Endodermal cell (in vitro differentiated cells): ENCODE data around the gene MRPL40. TPM values are rescaled to one million over a fixed set of nuclear protein-coding genes. Genes with fewer than 3 reads are reported as not detected.
A peak's percentile ranks its signal among the peaks of the same experiment; 100 is the strongest.

Experiments
- DNase-seq: peaks from one replicate; pipeline ENCODE4 v3.0.0-alpha.2; 2017
- H3K27ac ChIP-seq: 2 replicates; pipeline ENCODE4 v1.5.1; 2013; ENCODE audit warnings: mild to moderate bottlenecking, low read depth, low read length, moderate library complexity
- H3K27me3 ChIP-seq: 2 replicates; pipeline ENCODE4 v1.6.1; 2013; ENCODE audit warnings: mild to moderate bottlenecking, low read length, moderate library complexity; ENCODE audit not compliant: insufficient read depth, control insufficient read depth, poor library complexity, severe bottlenecking
- H3K36me3 ChIP-seq: 2 replicates; pipeline ENCODE4 v1.7.0; 2013; ENCODE audit warnings: mild to moderate bottlenecking, low read length, moderate library complexity; ENCODE audit not compliant: control insufficient read depth, insufficient read depth
- H3K4me1 ChIP-seq: one replicate; pipeline ENCODE4 v1.7.0; 2013; ENCODE audit warnings: low read length; ENCODE audit not compliant: control insufficient read depth, insufficient read depth
- H3K4me3 ChIP-seq: 2 replicates; pipeline ENCODE4 v1.5.1; 2013; ENCODE audit warnings: mild to moderate bottlenecking, low read length, moderate library complexity
- H3K9ac ChIP-seq: 2 replicates; pipeline ENCODE4 v1.6.1; 2013; ENCODE audit warnings: mild to moderate bottlenecking, low read length, moderate library complexity; ENCODE audit not compliant: poor library complexity, severe bottlenecking; ENCODE audit errors: extremely low read depth
- H3K9me3 ChIP-seq: 2 replicates; pipeline ENCODE4 v1.6.1; 2013; ENCODE audit warnings: mild to moderate bottlenecking, low read length, moderate library complexity; ENCODE audit not compliant: control insufficient read depth
- H3K27ac Mint-ChIP-seq: 2 replicates; pipeline ENCODE4 v1.8.0; 2020; ENCODE audit warnings: mixed read lengths
- H3K27me3 Mint-ChIP-seq: 2 replicates; pipeline ENCODE4 v1.8.0; 2021; ENCODE audit warnings: mild to moderate bottlenecking, mixed read lengths; ENCODE audit not compliant: insufficient read depth
- H3K36me3 Mint-ChIP-seq: 2 replicates; pipeline ENCODE4 v1.8.0; 2020; ENCODE audit warnings: low read depth, mixed read lengths
- H3K4me1 Mint-ChIP-seq: 2 replicates; pipeline ENCODE4 v1.8.0; 2020; ENCODE audit warnings: mixed read lengths
- H3K4me3 Mint-ChIP-seq: 2 replicates; pipeline ENCODE4 v1.8.0; 2020; ENCODE audit warnings: mild to moderate bottlenecking, moderate library complexity, mixed read lengths
- H3K9me3 Mint-ChIP-seq: 2 replicates; pipeline ENCODE4 v1.8.0; 2020; ENCODE audit warnings: mild to moderate bottlenecking, mixed read lengths
- CTCF ChIP-seq: fragments of 200-600 bp; sonication (generic); conservative IDR thresholded peaks from 2 replicates; pipeline ENCODE4 v1.5.0; 2021; ENCODE audit warnings: antibody characterized with exemption, mild to moderate bottlenecking
- WGBS, 2 experiments: methylation state at CpG; one replicate each; pipeline versions ENCODE4 v1.1.5 to v1.1.7; 2013; ENCODE audit warnings: missing lambda C conversion rate in 2 of 2, mixed read lengths in 1 of 2; ENCODE audit not compliant: insufficient coverage in 1 of 2, insufficient read length in 1 of 2; 5-methylcytosine and 5-hydroxymethylcytosine counted together
- total RNA-seq, 2 donors: library from RNA; stranded (reverse); fragmentation: NEBNext Ultra II Directional in 1 of 2; extraction: Animal tissue kit (Norgen Biotek cat#: 25700) in 1 of 2; gene quantifications; 2 replicates in 1 of 2; 3 replicates in 1 of 2; pipeline ENCODE4 v1.2.1, GENCODE V29; 2021

Gene MRPL40
- total RNA-seq, 2 donors from 2014 or later = 20.3 to 26.5 TPM

DNA sequence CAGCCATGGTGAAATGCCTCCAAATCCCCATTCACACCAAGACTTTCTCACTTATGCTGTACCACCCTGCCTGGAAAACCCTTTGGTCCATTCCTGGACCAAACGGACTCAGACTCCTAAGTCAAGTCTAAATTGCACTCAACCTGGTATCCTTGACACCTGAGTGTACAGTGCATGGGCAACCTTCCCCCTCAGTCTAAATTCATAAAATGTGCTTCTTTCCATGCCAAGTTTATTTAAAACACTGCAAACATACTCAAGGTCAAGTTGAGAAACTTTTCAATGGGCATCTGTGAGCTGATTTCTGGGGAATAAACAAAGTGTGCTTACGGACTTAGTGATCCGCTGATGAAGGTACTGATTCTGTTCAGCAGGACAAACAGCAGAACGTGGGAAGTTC is 27.2 kb upstream of the MRPL40 start:
- Histone ChIP-seq H3K27ac (no peak overlapping the region), H3K36me3 (peaks cover 86% of the 10 kb centered on the region), H3K4me1 (no peaks in the 10 kb centered on the region), H3K4me3 (no peak overlapping the region), H3K9me3 (no peaks in the 10 kb centered on the region), H3K9ac (no peak overlapping the region), H3K27me3 (no peaks in the 10 kb centered on the region)
- no peak for TF ChIP-seq CTCF
- WGBS, 2 experiments = 83 to 95% methylated on average over 1 to 4 of the region's 4 CpGs
- H3K9me3 Mint-ChIP-seq = no peaks in the 10 kb centered on the region
- DNase-seq = no peak
- no peaks in the 10 kb centered on the region for H3K4me1 Mint-ChIP-seq
- H3K27ac Mint-ChIP-seq = no peak overlapping the region
- peaks cover 64% of the 10 kb centered on the region for H3K36me3 Mint-ChIP-seq
- H3K4me3 Mint-ChIP-seq = no peak overlapping the region
- no peaks in the 10 kb centered on the region for H3K27me3 Mint-ChIP-seq

DNA sequence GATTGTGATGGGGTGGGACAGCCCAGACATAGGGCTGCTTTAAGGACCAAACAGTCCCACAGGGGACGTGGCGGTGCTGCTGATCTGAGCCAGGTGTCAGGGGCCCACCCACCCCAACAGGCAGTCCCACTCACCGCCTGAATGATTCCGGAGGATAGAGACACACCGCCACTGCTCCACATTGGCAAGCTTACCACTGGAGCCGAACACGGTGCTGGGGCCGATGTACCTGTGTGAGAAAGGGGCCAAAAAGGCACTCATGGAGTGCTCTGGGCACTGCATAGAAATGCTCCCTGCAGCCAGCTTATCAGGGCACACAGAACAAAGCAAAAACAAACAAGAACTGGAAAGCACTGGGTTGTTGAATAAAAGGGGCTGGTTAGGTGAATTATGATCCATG is 26.7 kb upstream of the MRPL40 start:
- no peaks in the 10 kb centered on the region for H3K4me1 Mint-ChIP-seq
- H3K27ac ChIP-seq = no peak overlapping the region
- WGBS, 2 experiments = 97 to 100% methylated on average over 5 to 8 of the region's 8 CpGs

GRCh38 chr22:19406281-19406811 is 26.0 kb upstream of the MRPL40 start:
- Histone ChIP-seq H3K4me1 (no peaks in the 10 kb centered on the region), H3K27me3 (no peaks in the 10 kb centered on the region), H3K27ac (no peak overlapping the region), H3K9me3 (no peaks in the 10 kb centered on the region), H3K4me3 (no peak overlapping the region), H3K9ac (no peak overlapping the region), H3K36me3 (peaks cover 80% of the 10 kb centered on the region)
- Mint-ChIP-seq H3K4me3 (no peak overlapping the region), H3K4me1 (no peaks in the 10 kb centered on the region), H3K27ac (no peak overlapping the region), H3K9me3 (no peaks in the 10 kb centered on the region), H3K27me3 (no peaks in the 10 kb centered on the region), H3K36me3 (peaks cover 61% of the 10 kb centered on the region)
- no peak for DNase-seq
- TF ChIP-seq CTCF = peak; percentile 24
- 87% methylated on average over 3 of the region's 3 CpGs for WGBS, 2 experiments

More for the DNA sequence above, 26.7 kb upstream of the MRPL40 start:
- H3K4me3 ChIP-seq = no peak overlapping the region
- Mint-ChIP-seq H3K27me3 (no peaks in the 10 kb centered on the region), H3K36me3 (peaks cover 64% of the 10 kb centered on the region), H3K27ac (no peak overlapping the region), H3K9me3 (no peaks in the 10 kb centered on the region), H3K4me3 (no peak overlapping the region)
- H3K36me3 ChIP-seq = peaks cover 84% of the 10 kb centered on the region
- no peak overlapping the region for H3K9ac ChIP-seq
- no peaks in the 10 kb centered on the region for H3K9me3 ChIP-seq
- no peak for DNase-seq
- no peaks in the 10 kb centered on the region for H3K4me1 ChIP-seq
- TF ChIP-seq CTCF = no peak
- H3K27me3 ChIP-seq = no peaks in the 10 kb centered on the region
